Breast epithelium (tissue), 3 donors: ENCODE measurements around the gene SEC11A.

Source experiments
- POLR2A ChIP-seq: fragments of 450-650 bp; IDR thresholded peaks from one replicate; pipeline ENCODE4 v1.6.1; 2016; ENCODE audit warnings: antibody characterized with exemption, mild to moderate bottlenecking, moderate library complexity
- POLR2AphosphoS5 ChIP-seq, 3 donors: sonication (generic); formaldehyde crosslinking; IDR thresholded peaks; one replicate each; pipeline ENCODE4 v1.6.1; 2017; ENCODE audit warnings: antibody characterized with exemption in 3 of 3
- TF ChIP-seq, protein P1 (sequence below), 3 donors: fragments of 450-650 bp; IDR thresholded peaks; one replicate each; pipeline ENCODE4 v1.5.1; 2016 to 2017; ENCODE audit warnings: antibody characterized with exemption in 3 of 3, mild to moderate bottlenecking in 3 of 3, moderate library complexity in 3 of 3

DNA sequence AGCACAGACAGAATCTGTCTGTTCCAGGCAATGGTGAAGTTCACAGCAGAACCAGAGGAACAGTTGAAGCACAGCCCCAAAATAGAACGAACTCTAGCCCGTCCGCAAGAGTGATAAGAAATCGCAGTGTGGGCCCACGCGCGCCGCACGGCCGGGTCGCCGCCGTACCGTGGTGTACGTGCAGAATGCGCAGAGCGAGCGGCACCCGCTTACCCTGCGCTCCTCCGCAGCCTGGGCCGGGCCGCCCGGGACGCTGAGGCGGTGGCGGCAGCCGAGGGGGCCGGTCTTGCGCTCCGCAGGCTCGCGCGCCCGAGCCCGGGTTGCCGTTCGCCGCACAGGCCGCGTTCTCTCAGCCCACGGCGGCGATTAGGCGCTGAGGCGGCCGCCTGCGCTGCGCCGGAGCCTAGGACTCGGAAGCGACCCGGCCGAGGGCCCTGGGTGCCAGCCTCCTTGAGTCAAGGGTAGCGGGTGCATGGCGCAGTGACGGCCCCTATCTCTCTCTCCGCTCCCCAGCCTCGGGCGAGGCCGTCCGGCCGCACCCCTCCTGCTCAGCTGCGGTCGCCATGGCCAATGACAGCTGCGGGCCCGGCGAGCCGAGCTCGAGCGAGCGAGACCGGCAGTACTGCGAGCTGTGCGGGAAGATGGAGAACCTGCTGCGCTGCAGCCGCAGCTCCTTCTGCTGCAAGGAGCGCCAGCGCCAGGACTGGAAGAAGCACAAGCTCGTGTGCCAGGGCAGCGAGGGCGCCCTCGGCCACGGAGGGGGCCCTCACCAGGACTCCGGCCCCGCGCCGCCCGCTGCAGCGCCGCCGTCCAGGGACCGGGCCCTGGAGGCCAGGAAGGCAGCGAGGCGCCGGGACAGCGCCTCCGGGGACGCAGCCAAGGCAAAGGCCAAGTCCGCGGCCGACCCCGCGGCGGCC lies 82.4 kb downstream of the SEC11A start:
- TF ChIP-seq, protein P1, sequence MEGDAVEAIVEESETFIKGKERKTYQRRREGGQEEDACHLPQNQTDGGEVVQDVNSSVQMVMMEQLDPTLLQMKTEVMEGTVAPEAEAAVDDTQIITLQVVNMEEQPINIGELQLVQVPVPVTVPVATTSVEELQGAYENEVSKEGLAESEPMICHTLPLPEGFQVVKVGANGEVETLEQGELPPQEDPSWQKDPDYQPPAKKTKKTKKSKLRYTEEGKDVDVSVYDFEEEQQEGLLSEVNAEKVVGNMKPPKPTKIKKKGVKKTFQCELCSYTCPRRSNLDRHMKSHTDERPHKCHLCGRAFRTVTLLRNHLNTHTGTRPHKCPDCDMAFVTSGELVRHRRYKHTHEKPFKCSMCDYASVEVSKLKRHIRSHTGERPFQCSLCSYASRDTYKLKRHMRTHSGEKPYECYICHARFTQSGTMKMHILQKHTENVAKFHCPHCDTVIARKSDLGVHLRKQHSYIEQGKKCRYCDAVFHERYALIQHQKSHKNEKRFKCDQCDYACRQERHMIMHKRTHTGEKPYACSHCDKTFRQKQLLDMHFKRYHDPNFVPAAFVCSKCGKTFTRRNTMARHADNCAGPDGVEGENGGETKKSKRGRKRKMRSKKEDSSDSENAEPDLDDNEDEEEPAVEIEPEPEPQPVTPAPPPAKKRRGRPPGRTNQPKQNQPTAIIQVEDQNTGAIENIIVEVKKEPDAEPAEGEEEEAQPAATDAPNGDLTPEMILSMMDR (IDR thresholded peaks at IDR 0.05) = no peak
- TF ChIP-seq POLR2A (no peak), POLR2AphosphoS5 (IDR thresholded peaks at IDR 0.05) (no peak)
